Fibroblast of skin of scalp (primary cell): ENCODE measurements around the gene FRMD7.
A peak's percentile ranks its signal among the peaks of the same experiment; 100 is the strongest.
"Not testable (repeated sequence)": the region's sequence is repeated elsewhere in the genome, so short reads cannot be mapped to it uniquely, and the experiment has no call there.

Experiments used
- DNase-seq: peaks from one replicate; pipeline ENCODE4 v3.0.0-alpha.2; 2013

FRMD7 gene

GRCh38 chrX:132092439-132093065, 35.3 kb downstream of the FRMD7 start:
- DNase-seq, result peak; percentile 63

DNA sequence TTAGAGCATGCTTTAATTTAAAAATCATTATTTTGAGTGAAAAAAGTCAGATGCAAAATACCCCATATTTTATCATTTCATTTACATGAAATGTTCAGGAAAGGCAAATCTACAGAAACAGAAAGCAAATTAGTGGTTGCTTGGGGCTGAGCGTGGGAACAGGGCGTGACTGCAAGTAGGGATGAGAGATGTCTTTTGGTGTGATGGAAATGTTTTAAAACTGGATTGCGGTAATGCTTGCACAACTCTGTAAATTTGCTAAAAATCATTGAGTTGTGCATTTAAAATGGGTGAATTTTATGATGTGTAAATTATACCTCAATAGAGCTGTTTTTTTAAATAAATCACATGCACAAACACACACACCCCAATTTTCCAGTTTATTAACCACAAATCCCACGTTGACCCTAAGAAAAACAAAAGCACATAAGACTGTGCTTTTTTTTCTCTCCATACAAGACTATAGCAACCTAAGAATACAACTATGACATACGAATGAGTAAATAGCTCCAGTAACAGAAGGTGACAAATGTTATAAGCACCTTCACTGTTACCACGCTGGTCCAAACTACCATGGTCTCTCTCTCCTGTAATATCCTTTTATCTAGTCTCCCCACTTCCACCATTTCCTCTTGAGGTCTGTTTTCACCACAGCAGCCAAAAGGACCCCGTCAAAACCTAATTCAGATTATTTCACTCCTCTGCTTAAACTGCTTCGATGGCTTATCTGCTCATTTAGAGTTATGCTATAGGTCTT, 37.2 kb downstream of the FRMD7 start:
- no peak for DNase-seq

DNA sequence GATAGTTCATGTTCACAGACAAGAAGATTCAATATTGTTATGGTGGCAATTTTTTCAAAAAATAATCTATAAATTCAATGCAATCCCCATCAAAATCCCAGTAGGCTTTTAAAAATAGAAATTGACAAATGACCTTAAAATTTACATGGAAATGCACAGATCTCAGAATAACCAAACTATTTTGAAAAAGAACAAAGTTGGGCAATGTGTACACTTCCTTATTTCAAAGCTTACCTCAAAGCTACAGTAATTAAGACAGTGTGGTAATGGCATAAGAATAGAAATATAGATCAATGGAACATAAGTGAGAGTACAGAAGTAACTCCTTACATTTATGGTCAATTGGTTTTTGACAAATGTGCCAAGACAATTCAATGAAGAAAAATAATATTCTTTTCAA, 39.0 kb downstream of the FRMD7 start:
- DNase-seq, result no peak

- DNase-seq, result peak; percentile 66
Measured at GRCh38 chrX:132086672-132087071, 41.1 kb downstream of the FRMD7 start.

GRCh38 chrX:132085786-132086185, 42.0 kb downstream of the FRMD7 start:
- DNase-seq, result no peak

DNA sequence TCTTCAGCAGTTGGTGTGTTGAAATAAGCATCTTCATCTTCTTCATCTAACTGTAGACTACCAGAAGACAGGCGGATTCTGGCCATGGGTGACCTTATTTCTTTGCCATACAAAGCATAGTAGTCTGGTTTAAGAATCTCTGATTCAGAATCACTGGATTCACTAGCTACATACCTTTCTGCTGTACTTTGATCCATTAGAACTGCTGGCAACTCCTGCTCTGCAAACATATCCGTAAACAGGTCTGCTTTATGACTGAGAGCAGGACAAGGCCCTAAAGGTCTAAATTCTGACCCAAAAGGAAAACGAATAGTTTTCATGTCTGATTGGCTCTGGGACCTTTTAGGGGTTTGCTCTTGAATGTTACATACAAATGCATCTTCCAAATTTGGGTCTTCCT, 49.9 kb downstream of the FRMD7 start:
- DNase-seq, result no peak

DNA sequence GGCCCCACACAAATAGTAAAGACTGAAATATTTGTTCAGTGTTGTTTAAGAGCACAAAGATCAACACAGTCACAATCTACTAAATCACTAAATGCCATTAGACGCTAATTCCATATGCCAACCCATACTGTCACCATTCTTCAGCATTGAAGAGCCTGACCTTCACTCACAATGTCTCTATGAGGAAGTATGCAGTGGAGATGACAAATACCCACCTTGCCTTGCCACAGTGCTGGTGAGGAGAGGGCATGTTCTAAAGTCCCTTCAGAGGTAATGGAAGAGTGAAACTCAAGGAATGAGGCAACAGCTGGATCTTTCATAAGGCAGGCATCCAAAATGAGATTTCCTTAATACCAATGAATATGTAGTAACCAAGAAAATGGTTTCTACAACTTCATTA, 50.4 kb downstream of the FRMD7 start:
- DNase-seq, result no peak

- DNase-seq, result peak; percentile 15
Measured at GRCh38 chrX:132071254-132071653, 56.6 kb downstream of the FRMD7 start.

DNA sequence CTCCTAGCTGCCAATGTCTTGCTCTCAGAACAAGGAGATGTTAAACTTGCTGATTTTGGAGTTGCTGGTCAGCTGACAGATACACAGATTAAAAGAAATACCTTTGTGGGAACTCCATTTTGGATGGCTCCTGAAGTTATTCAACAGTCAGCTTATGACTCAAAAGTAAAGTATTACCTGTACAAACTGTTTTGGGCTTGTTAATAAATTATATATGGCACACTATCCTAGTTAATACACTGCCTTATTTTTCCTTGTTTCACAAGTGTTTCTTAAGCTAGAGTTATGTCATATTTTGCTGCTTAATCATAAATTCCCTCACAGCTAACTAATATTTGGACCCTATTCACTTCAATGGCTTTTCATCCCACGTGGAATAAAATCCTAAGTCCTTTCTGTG, 59.4 kb downstream of the FRMD7 start:
- DNase-seq, result no peak

DNA sequence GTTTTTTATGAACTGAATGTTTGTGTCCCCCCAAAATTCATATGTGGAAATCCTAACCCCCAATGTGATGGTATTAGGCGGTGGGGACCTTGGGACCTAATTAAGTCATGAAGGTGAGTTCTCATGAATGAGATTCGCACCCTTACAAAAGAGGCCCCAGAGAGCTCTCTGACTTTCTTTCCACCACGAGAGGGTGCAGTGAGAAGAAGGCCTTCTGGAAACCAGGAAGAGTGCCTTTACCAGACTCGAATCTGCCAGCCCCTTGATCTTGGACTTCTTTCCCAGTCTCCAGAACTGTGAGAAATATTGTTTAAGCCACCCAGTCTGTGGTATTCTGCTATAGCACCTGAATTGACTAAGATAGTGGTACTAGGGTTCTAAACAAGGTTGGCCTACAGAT, 64.0 kb downstream of the FRMD7 start:
- no peak for DNase-seq

DNA sequence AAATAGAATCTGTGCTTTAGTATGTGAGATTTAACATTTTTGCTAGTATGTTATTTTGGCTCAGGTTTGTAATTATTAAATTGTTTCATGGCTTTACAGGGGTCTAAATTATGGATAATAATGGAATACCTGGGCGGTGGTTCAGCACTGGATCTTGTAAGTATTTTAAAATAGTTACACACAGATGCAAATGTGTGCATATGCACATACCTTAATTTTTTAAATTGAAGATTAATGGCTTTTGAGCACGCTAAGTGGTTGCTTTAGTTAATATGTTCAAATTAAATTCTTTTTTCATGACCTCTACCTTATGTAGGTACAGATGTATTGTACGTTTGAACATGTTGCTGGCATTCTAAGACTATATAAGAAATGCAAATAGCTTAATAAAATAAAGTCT, 64.5 kb downstream of the FRMD7 start:
- DNase-seq, result no peak

- DNase-seq, result no peak
Measured at GRCh38 chrX:132059973-132060540, 67.8 kb downstream of the FRMD7 start.

DNA sequence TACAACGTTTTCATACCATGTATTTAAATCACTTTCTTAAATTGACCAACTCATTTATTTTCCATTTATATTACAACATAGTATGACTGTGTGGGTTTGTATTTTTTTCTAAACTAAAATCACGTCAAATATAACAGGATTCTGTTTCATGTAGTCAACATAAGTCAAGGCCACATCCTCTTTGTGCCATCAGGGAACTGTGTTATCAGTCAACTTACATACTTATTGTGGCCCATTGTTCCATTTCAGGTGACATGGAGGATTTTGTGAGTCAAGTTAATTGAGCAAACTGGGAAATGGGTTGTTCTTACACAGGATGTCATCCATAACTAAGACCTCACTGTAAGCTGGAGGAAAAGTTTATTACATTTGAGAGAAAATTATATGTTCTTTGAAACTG, 68.8 kb downstream of the FRMD7 start:
- DNase-seq, result no peak

GRCh38 chrX:132058050-132058449, 69.8 kb downstream of the FRMD7 start:
- DNase-seq, result no peak

- DNase-seq, result not testable (repeated sequence)
Measured at GRCh38 chrX:132051778-132052177, 76.0 kb downstream of the FRMD7 start.

DNA sequence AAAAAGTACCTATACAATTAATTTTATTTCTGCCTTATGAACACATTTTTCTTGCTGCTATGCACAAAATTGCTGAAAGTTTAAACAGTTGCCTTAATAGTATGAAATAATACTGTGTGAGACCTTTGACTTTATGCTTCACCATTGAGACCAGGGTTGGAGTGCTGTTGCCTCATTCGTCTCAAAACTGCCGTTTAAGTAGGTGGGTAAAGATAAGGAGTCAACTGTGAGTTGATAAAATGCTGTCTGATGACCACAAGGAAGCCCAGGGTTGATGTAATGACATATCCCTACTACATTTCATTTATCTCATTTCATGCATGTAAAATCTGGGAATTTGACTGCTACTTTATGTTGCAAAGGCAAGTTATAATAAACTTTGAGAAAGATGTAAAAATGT, 81.3 kb downstream of the FRMD7 start:
- DNase-seq, result no peak

DNA sequence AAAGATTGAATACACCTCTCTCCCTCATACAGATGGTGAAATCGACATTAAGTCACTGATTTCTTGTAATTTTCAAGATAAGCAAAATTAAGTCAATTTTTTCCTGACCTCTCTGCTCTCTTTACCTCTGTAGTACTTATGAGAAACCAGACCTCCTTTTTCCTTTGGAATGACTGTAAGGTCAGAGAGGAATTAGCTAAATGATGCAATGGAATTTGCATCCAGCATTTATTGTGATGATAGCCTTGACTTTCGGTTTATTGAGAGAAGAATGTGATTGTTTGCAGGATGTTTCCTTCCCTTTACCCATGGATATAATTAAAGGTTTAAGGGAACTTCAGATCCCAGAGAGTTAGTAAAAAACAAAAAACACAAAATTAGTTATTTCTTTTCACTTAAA, 82.4 kb downstream of the FRMD7 start:
- no peak for DNase-seq

GRCh38 chrX:132044953-132045352, 82.9 kb downstream of the FRMD7 start:
- no peak for DNase-seq

GRCh38 chrX:132043977-132044376, 83.8 kb downstream of the FRMD7 start:
- no peak for DNase-seq

GRCh38 chrX:132041015-132041414, 86.8 kb downstream of the FRMD7 start:
- peak; percentile 43 for DNase-seq

DNA sequence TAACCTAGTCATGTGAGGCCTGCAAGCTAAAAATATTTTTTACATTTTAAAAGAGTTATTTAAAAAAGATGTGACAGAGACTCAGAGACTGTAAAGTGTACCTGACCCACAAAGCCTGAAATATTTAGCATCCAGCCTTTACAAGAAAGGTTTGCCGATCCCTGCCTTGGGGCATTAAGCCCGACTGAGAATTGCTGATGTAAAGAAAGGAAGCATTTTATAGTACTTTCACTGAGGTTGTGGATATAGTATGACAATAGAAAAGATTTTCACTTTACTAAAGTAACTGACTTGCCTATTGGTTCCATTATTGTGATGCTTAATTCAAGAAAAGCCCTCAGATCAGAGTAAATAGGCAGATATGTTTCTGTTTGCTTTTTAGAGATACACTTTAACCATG, 87.8 kb downstream of the FRMD7 start:
- DNase-seq, result no peak

- no peak for DNase-seq
Measured at GRCh38 chrX:132037479-132037993, 90.3 kb downstream of the FRMD7 start.

- no peak for DNase-seq
Measured at GRCh38 chrX:132034648-132035047, 93.2 kb downstream of the FRMD7 start.

DNA sequence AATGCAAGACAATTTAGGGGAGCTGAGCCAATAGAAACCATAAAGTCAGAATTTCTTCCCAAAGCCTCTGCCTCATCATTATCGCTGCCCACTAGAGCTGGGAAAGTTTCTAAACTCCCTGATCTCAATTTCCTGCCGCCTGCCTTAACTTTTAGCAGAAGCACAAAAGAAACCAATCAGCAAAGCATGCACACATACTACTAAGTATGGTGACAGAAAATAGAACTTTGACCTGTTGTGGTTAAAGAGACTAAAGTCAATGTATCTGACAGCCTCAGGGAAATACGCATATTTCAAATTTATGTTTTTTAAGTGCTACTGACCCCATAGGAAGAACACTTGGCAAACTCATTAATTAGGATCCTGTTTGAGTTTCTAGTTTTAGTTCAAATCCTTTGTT, 94.7 kb downstream of the FRMD7 start:
- no peak for DNase-seq
